ENCODE measurements around the gene ARRB1.
A peak's percentile ranks its signal among the peaks of the same experiment; 100 is the strongest.
"Not testable (repeated sequence)": the region's sequence is repeated elsewhere in the genome, so short reads cannot be mapped to it uniquely, and the experiment has no call there.

The ARRB1 gene

GRCh38 chr11:75319035-75319877, 32.2 kb downstream of the ARRB1 start:
- no peak for DNase-seq

- DNase-seq: no peak
Observed at GRCh38 chr11:75317446-75318122, 33.9 kb downstream of the ARRB1 start.

- DNase-seq: no peak
Observed at GRCh38 chr11:75315439-75315805, 36.0 kb downstream of the ARRB1 start.

GRCh38 chr11:75314771-75315438, 36.6 kb downstream of the ARRB1 start:
- DNase-seq: no peak

GRCh38 chr11:75313513-75314272, 37.8 kb downstream of the ARRB1 start:
- DNase-seq: no peak

GRCh38 chr11:75312346-75312745, 39.1 kb downstream of the ARRB1 start:
- no peak for DNase-seq

- DNase-seq: no peak
Observed at GRCh38 chr11:75311858-75312288, 39.6 kb downstream of the ARRB1 start.

GRCh38 chr11:75308986-75309385, 42.5 kb downstream of the ARRB1 start:
- DNase-seq: no peak

GRCh38 chr11:75308116-75308515, 43.3 kb downstream of the ARRB1 start:
- DNase-seq: no peak

GRCh38 chr11:75307058-75307457, 44.4 kb downstream of the ARRB1 start:
- no peak for DNase-seq

- no peak for DNase-seq
Observed at GRCh38 chr11:75306529-75306928, 44.9 kb downstream of the ARRB1 start.

GRCh38 chr11:75305993-75306392, 45.5 kb downstream of the ARRB1 start:
- no peak for DNase-seq

- DNase-seq: no peak
Observed at GRCh38 chr11:75305452-75305851, 46.0 kb downstream of the ARRB1 start.

GRCh38 chr11:75304941-75305340, 46.5 kb downstream of the ARRB1 start:
- DNase-seq: not testable (repeated sequence)

- DNase-seq: peak; percentile 5 to 19
Observed at GRCh38 chr11:75303544-75304224, 47.8 kb downstream of the ARRB1 start.

- no peak for DNase-seq
Observed at GRCh38 chr11:75302371-75302770, 49.1 kb downstream of the ARRB1 start.

- DNase-seq: peak in 1 of 2 experiments; percentile 60
Observed at GRCh38 chr11:75301601-75302345, 49.7 kb downstream of the ARRB1 start.

- no peak for DNase-seq
Observed at GRCh38 chr11:75301131-75301530, 50.3 kb downstream of the ARRB1 start.

- no peak for DNase-seq
Observed at GRCh38 chr11:75298976-75299260, 52.5 kb downstream of the ARRB1 start.

GRCh38 chr11:75298191-75298975, 53.1 kb downstream of the ARRB1 start:
- DNase-seq: no peak

- DNase-seq: no peak
Observed at GRCh38 chr11:75293903-75294302, 57.6 kb downstream of the ARRB1 start.
